B cell (primary cell): ENCODE measurements around the gene TUNAR.

Experiments
- EZH2 ChIP-seq: IDR thresholded peaks from 2 replicates; pipeline ENCODE4 v1.6.1; 2012; ENCODE audit warnings: borderline replicate concordance, low read depth, mild to moderate bottlenecking, moderate library complexity, low read length; ENCODE audit not compliant: insufficient read depth, poor library complexity, severe bottlenecking
- TF ChIP-seq, protein P1 (sequence below): fragments of 200-600 bp; IDR thresholded peaks from one replicate; pipeline ENCODE4 v1.8.0; 2022; ENCODE audit warnings: antibody characterized with exemption, mild to moderate bottlenecking

DNA sequence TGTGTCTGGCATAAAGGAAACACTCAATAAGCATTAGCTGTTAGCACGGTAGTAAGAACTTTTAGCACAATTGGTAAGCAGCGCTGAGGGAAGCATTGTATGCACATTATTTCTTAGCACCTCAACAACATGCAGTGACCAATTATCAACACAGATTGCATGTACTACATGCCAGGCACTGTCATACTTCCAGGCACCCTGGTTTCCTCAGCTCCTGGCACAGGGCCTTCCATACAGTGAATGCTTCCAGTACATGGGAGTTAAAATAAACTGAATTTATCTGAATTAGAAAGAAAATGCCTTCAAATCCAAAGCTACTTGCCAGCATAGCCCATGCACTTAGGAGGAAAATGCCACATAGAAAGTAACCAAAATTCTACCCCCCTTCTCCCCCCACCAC lies 59.4 kb downstream of the TUNAR start:
- TF ChIP-seq, protein P1, sequence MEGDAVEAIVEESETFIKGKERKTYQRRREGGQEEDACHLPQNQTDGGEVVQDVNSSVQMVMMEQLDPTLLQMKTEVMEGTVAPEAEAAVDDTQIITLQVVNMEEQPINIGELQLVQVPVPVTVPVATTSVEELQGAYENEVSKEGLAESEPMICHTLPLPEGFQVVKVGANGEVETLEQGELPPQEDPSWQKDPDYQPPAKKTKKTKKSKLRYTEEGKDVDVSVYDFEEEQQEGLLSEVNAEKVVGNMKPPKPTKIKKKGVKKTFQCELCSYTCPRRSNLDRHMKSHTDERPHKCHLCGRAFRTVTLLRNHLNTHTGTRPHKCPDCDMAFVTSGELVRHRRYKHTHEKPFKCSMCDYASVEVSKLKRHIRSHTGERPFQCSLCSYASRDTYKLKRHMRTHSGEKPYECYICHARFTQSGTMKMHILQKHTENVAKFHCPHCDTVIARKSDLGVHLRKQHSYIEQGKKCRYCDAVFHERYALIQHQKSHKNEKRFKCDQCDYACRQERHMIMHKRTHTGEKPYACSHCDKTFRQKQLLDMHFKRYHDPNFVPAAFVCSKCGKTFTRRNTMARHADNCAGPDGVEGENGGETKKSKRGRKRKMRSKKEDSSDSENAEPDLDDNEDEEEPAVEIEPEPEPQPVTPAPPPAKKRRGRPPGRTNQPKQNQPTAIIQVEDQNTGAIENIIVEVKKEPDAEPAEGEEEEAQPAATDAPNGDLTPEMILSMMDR = no peak
- TF ChIP-seq EZH2 = no peak
